GM12801 (cell line): ENCODE results near the gene ALDOC.

Experiments used
- CTCF ChIP-seq: IDR thresholded peaks from one replicate; pipeline ENCODE4 v1.5.1; 2011; ENCODE audit warnings: control low read depth; ENCODE audit not compliant: insufficient read length; ENCODE audit errors: extremely low read depth

Gene ALDOC

DNA sequence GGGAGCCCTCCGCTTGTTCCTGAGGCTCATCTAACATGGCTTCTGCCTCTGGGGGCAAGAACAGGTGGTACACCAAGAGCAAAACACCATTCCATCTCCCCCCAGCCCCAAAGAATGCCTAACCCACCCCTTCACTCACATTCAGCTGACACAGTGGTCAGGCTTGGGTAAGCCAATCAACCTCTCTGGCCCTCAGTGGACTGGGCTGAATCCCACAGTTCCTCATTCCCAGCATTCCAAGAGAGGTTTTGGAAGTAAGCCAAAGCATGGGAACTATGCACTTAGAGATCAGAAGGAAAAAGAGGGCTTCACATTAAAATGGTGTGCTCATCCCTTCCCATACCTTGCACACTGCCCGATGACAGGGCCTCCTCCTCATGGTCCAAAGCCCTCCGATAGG is 13.2 kb downstream of the ALDOC start:
- TF ChIP-seq CTCF, result no peak

- no peak for TF ChIP-seq CTCF
Observed at GRCh38 chr17:28555022-28555421, 21.7 kb downstream of the ALDOC start.

DNA sequence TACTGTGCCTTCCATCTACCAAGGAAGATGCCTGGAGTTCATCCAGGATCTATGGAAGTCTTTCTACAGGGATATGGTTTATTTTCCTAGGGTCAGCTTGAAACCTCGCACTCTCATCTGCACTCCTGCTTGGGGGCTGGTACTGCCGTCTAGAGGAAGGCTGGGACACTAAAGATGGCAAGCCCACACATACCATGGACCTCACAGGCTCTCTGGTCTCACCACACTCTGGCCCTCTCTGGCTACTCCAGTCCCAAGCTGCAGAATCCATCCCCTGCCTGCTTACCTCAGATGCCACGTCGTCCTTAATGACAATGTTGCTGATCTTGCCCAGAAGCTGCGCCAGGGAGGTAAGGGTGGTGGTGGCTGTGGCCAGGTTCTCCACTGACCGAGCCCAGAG is 22.1 kb downstream of the ALDOC start:
- no peak for TF ChIP-seq CTCF

GRCh38 chr17:28553000-28553505 is 23.6 kb downstream of the ALDOC start:
- no peak for TF ChIP-seq CTCF

GRCh38 chr17:28552176-28552999 is 24.3 kb downstream of the ALDOC start, which contains the start of gene UNC119:
TSS of gene UNC119 (minus strand) at chr17:28552624. CDS start at chr17:28552557, 67 bp downstream.
- no peak for TF ChIP-seq CTCF

- no peak for TF ChIP-seq CTCF
Observed at GRCh38 chr17:28551421-28552175, 25.1 kb downstream of the ALDOC start.

DNA sequence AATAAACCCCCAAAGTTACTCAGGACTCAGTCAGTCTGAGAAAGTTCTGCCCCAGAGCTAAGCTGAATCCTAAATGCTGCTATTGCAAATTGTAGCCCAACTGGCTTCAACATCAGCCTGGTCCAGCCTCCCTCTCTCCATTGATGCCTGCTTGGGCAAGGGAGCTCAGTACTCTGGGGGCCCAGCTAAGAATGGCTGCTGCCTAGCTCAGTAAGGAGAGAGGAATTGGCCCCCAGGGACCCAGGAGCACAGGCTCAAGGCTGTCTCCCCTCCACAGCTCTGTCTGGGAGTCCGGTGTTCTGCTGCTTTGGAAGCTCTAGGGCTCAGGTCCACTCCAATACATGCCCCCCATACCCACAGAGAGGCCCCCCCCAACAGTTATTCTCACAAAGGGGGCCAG is 25.8 kb downstream of the ALDOC start:
- no peak for TF ChIP-seq CTCF
